HG03064 (cell line): ENCODE results near the gene MARF1.

Source experiments
- ATAC-seq: cut with Tn5 transposase; IDR thresholded peaks from one replicate; pipeline ENCODE4 v1.9.1; 2021; ENCODE audit warnings: low read depth; ENCODE audit not compliant: unreplicated experiment

MARF1 gene

DNA sequence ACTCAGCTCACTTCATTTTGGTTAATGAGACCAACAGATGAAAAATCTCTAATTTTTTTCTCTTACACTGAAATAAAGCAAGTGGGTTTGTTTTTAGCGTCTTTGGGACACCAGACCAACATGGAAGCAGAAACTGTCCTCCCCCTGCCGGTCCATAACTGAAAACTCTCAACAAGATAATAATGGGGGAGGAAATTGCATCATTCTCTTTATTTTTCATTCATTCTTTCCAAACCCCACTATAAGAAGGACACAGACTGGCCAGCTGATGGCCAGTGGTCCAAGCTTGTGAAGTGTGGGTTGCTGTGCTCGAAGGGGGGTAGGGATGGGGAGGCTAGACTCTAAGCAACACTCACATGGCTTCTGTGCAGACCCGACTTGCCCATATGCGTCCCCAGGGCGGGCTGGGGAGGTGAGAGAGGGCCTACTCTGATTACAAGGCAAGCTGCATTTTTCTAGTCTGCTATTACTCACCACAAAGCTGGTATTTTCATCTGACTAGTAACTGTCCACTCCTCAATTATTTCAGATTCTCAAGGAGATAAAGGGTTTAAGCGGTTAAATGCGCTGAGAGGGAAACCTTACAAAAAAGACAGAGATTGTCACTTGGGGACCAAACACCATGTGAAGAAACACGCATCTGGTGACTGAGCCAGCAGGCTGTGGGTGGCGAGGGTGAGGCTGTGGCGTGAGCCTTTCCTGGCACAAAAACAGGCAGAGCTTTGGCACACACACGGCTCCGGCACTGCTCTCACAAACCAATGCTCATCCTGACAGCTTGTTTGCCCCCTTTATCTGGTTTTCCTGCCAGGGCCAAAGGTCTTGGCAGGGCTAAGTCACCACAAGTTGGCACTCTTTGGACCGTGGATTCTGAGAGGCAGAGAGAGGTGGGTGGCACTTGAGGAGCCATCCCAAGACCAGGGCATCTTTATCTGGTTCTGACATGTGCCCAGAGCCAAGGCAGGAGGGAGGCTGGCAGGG, 38.2 kb downstream of the MARF1 start:
- no peak for ATAC-seq

DNA sequence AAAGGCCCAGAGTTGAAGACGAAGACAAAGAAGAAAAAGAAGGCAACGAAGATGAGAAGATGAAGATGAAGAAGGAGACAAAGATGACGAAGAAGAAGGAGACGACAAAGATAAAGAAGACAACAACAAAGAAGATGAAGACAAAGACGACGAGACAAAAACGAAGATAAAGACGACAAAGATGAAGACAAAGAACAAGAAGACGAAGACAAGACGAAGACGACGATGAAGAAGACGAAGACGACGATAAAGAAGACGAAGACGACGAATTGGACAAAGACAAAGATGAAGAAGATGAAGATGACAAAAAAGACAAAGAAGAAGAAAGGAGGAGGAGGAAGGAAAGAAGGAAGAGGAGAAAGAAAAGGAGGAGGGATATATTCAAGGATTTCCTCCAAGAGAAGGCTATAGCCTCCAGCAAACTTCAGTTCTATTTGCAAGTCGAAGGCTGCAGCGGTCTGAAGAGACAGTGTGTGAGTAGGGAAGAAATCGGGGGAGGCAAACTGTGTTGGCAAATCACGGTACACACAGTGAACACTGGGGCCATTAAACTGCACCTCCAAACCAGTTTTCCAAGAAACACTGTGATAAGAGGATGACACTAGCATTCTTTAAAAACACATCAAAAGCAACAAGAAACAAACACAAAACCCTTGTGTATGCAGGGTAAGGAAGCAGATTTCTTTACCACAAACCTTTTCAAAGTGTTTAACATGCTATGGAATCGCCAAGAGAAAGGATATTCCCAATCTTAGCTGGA, 40.5 kb downstream of the MARF1 start:
- no peak for ATAC-seq

DNA sequence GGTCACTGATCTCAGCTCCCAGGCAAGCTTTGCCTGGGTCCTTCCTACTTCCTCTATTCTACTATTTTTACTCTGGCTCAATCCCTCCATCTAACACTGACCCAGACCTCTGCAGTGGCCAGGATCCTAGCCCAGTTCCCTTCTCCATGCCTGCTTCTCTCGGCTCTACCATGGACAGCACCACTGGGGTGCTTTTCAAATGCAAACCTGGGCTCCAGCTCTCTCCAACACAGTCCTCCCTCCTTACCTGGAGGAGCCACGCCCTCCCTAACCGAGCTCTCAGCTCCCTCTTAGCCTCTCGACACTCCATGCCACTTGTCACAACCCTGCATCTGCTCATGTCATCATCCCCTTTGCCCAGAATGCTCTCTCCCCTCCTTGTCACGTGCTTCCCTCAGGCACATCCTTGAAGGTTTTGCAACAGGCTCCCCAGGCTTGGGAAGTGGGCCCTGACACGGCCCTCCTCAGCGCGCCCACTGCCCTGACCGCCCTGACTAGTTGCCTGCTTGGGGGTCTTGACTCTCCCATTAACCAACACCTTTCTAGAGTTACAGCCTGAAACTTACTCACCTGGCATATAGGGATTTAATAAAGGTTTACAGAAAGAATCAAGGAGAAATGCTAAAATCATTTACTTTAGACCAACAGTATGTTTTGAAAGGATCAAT, 41.6 kb downstream of the MARF1 start:
- ATAC-seq: no peak

DNA sequence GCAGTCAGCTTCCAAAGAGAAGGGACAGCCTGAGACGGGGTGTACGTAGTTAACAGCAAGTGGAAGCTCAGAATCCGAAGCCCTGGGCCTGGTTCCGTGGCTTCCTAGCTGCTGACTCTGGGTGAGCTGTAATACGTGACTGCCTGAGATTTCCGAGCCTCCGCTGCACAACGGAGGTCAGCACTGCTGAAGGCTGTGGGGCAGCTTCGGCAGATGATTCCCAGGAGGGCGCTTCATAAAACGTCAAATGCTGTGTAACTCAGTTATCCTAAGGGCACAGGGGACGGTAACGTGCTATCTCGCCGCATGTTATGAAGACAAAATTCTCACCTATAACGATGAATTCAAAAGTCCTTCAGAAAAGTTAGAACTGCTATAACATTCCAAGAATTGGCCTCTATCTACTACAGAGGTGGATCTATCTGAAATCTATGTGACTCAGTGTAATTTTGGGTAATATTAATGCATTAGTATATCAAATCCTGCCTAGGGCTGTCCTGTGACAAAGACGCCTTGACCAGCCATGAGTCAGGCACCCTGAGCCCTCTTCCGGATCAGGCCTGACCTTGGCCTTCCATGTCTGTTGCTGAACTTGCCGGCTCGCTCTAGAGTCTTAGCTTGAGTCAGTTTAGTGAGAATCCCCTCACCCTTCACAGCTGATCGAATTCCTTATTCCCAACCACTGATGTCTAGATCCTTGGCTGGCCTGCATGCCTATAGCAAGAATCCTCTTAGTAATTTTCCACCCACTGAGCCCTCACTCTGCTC, 43.5 kb downstream of the MARF1 start:
- ATAC-seq: no peak

DNA sequence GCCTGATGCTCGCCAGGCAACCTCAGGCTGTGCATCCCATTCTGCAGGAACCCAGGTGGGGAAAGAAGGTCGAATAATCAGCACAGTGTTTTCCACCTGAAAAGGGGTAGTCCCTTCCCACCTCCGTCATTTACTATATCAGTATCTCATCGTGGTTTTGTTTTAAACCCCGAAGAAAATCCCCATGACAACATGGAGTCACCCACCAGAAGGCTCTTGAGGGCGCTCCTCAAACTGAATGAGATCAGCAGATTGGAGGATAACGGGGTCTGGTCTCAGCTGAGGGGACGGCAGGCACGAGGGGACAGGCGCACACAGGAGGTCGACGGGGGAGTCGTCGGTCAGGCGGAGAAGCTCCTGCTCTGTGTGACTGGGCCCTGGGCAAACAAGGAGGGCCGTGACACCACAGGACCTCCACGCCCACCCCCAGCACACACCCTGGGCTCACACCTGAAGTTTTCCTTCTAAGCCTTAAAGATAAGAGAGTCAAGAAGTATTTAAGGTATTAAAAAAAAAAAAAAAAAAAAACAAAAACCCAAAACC, 44.2 kb downstream of the MARF1 start:
- no peak for ATAC-seq

DNA sequence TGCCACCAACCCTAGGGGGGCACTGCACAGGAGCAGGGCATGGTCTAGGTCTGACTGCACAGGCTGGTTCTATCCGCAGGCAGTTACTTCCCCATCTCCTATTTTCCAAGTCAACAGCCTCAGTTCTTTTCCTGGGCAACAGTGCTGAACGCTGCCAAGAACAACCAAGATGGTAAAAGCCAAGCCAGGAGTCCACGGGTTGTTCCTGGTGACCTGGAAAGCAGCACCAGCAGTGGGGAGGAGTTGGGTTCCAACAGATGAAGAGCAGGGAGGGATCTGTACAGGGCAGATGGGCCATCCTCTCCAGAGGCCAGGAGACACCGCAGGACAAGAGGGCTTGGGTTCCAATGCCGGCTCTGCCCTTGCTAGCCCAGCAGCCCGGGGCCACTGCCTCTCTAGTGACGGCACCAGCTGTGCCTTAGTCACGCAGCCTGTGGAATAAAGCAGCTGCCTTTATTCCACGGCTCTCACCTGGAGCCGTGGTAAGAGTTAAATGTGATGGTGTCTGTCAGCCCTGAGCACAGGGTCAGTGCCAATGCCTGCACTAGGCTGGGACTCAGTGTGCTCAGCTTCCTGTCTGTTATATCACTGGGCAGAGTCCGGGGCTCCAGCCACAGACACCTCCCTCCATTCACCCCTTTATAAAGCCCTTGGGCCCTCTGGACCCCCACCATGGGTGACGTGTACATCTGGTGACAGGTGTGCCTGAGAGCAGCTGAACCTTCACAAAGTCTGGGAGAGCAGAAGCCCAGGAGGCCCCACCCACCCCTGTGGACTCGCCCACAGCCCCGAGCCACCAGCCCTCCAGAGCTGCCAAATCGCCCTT, 44.9 kb downstream of the MARF1 start:
- no peak for ATAC-seq

DNA sequence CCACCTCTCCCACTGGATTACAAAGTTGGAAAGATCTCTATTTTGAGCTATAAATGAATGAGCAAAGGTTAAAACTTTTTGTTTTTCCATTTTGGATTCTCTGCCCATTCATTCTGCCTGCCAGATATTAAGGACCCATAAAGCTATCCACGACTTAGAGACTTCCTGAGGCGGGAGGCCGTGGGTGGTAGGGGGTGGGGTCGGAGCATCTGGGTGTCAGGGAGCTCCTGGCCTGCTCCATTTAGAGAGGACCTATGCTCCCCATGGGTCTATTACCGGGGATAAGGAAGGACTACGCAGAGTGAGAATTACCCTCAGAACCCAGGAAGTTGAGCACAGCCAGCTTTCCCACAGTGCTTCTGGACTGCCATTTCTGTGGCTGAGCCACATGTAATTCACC, 45.8 kb downstream of the MARF1 start:
- no peak for ATAC-seq

DNA sequence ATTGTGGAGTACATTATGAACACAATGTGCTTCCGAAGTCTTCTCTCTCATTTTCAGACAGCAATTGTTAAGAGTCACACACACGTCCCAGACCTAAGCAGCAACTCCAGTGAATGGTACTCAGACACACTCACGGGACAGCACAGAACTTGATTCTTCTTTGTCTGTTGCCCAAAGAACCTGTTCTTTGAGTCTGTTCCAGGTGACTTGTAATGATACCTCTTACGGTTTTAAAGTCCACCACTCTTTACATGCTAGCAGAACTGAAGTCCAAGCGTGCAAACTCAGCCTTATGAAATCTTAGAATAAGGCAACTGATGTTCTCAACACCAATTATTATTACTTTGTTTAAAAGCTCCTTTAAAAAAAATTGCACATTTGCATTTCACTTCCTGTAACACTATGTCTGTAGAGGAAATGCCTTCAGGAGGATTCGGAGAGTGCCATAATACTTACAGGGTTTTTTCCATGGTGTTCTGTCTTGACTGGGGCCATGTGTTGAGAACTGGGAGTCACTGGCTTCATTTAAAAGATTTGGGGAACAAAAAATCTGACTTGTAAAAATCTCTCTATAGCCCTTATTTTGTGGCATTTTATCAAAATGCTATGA, 48.1 kb downstream of the MARF1 start:
- no peak for ATAC-seq

DNA sequence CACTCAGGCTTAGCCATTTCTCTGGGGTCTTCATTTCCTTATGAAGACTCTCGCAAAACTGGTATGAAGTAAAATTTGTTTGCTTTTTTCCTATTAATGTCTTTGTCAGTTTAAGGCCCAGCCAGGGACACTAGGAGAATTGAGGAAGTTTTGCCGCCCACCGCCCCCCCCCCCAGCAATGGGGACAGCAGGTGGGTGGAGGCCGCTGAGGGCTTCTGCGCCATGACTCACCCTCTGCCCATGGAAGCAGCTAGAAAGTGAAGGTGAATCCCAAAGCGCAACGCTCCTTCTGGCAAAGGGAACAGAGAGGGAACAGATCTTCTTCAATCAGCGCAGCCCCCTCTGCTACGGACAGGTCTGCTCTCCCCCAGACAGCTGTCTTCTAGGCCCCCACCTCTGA, 49.7 kb downstream of the MARF1 start:
- no peak for ATAC-seq

DNA sequence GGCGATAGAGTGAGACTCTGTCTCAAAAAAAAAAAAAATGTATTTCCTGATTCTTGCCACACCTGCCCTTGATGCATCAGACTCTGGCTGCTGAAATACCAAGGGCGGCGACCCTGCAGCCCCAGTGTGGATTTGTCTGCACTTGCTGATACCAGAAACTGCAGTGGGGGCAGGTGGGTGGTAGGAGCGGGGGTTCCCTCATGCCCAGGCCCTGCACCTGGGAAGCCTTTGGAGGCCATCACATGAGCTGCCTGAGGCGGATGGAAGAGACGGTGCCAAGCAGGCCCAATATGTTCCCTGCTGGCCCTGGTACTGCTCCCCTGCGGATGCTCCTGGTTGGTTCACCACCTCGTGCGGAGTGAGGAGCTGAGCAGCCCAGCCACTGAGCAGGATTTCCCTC, 50.6 kb downstream of the MARF1 start:
- ATAC-seq: no peak

DNA sequence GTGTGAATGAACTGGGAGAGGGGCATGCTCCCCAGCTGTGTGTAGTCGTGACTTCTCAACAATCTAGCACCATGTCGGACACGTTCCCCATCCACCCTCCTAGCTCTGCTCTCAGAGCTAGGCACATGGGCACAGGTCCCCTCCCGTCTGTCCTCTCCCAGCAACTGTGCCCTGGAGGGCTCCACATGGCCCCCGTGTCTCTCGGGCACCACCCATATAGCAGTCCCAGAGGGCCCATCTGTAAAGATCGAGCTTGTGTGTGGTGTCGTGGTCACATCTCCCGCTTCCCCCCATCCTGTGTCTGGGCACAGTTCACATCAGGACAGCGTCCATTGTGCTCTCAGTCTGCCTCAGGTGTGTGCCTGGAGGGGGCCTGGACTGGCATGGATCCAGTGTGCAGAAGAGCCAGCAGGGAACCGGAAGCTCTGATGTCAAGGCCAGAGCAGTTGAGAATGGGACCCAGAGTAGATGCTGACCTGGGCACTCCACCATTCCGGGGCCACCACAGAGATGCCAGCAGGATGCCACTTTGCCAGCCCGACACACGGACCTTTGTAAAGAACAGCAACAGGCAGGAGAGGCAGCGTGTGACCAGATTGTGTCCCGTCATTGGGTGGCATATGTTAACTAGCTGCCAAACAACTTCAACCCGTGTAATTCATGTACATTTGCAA, 55.7 kb downstream of the MARF1 start:
- ATAC-seq: no peak

DNA sequence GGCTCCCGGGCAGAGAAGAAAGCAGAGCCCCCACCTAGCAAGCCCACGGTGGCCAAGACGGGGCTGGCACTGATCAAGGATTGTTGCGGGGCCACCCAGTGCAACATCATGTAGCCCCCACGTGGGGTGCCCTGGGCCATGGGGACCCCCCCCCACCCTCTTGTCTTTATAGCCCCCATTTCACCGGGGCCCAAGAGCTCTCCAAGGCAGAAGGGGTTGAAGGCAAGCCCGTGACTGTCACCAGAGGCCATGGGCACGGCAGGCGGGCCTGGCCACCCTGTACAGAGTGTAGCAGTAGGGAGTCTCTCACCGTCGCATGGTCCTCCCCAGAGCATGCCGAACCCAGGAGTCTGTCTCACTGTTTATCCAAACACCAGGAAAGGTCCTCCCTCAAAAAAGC, 56.2 kb downstream of the MARF1 start:
- no peak for ATAC-seq

DNA sequence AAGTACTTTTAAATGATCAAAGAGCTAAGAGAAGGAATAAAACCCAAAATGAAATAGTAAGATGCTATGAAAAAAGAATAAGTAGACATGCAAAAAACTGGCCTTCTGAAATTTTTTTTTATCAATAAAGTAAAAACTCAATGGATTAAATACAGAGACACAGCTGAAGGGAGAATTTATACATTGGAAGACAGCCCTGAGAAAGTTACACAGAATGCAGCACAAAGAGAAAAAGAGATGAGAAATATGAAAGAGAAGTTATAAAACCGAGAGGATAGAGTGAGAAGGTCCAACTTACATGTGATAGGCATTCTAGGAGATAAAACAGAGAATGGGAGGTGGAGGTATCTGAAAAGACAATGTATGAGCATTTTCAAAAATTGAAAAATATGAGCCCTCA, 57.0 kb downstream of the MARF1 start:
- no peak for ATAC-seq

DNA sequence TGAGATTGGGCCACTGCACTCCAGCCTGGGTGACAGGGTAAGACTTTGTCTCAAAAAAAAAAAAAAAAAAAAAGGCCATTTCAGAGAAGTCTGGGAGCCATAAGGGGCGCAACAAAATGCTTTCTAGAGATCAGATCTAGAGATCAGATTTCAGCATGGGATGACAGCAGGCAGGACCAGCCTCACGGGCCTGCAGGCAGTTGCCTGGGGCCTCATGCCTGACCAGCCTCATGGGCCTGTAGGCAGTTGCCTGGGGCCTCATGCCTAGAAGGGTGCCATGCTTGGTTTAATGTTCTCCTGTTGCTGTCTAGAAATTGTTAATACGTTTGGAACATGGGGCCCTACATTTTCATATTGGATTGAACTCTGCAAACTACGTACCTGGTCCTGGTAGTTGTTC, 59.4 kb downstream of the MARF1 start:
- no peak for ATAC-seq

DNA sequence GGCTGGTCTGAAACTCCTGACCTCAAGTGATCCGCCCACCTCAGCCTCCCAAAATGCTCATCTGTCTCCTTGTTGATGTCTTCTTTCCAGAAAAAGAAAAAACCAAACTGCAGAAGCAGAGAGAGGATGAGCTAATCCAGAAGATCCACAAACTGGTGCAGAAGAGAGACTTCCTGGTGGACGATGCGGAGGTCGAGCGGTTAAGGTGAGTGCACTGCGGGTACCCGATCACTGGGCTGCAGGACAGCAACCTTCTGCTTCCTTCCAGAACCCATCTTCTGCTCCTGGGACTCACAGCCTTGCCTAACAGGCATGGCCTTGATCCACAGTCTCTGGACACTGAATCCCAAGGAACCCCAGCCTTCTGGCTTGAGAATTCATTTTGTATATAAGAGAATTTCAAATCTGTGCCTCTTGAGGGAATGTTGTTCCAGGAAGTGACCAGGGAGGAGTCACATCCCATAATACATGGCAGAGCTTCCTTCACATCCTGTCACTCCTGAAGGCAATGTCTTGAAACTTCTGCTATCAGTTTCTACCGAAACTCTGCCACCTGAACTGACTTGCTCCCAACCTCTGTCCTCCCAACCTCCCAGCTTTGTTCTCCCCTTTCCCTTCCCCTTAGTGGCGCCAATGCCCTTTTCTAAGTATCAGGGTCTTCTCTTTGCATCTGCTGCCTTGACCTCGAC, 61.7 kb downstream of the MARF1 start:
- no peak for ATAC-seq

DNA sequence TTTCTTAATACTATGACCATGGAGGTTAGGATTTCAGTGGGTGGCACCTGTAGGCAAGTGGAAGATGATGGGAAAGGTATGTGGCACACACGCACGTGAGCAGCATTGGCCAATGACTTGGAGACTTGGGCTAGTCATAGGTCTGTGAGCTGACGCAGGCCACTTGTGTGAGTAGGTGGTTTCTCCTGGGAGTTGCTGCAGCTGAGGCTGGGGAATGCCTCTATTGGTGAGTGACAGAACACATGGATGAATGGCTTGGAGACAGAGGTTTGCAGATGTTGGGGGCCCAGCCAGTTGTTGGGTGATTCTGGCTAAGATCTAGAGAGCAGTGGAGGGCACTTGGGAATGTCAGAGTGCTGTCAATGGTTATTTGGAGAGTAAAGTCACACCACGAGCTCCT, 64.1 kb downstream of the MARF1 start:
- no peak for ATAC-seq

DNA sequence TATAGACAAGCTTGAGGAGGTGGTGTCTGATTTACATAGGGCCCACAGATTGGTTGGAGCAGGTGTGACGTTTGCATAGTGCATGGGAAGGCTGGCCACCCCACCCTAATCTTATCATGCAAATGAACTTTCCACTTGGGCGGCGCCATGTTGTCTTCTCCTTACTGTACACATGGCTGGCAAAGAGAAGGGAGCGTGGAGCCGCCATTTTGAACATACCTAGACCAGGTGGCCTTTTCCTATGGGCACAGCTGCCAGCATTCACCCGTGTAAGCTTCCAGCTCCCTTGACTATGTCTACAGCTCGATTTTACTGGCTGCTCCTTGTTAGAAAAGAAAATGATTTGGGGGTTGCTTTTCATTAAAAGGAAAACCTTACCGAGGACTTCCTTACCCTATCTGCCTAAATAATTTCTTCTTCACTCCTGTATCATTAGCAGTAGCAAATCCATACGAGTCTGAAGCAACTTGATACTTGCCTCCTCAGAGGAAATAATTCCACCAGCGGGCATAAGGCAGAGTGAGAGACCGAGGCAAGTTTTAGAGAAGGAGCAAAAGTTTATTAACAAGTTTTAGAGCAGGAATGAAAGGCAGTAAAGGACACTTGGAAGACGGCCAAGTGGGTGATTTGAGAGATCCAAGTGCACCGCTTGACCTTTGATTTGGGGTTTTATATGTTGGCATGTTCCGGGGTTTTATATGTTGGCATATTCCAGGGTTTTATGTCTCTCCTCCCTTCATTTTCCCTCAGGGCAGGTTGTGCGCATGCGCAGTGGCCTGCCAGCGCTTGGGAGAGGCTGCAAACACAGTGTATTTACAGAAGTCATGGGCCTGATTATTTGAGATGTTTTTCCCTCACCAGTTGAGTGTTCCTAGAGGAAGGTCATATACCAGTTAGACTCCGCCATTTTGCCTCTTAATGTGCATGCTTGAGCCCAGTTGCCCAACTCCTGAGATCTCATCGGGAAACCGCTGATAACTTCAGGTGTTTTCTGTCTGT, 65.7 kb downstream of the MARF1 start:
- ATAC-seq: no peak
